Loucy (cell line): Measurements from ENCODE around the gene NMT1.

Source experiments
- H2AFZ ChIP-seq: fragments of 200-600 bp; sonication (generic); 2 replicates; pipeline ENCODE4 v1.6.0; 2016; ENCODE audit warnings: antibody characterized with exemption, mild to moderate bottlenecking, low read length, moderate library complexity
- H3F3A ChIP-seq: fragments of 200-600 bp; 2 replicates; pipeline ENCODE4 v1.6.0; 2016; ENCODE audit warnings: antibody characterized with exemption, low read depth, mild to moderate bottlenecking
- H3K27me3 ChIP-seq: fragments of 200-600 bp; sonication (generic); 2 replicates; pipeline ENCODE4 v1.6.1; 2014; ENCODE audit warnings: low read length, mild to moderate bottlenecking; ENCODE audit not compliant: insufficient read depth, poor library complexity, severe bottlenecking
- H3K36me3 ChIP-seq: fragments of 200-600 bp; sonication (generic); 2 replicates; pipeline ENCODE4 v1.6.1; 2016; ENCODE audit warnings: low read length; ENCODE audit not compliant: insufficient read depth
- H3K4me1 ChIP-seq: fragments of 200-600 bp; sonication (generic); 2 replicates; pipeline ENCODE4 v1.5.1; 2014; ENCODE audit warnings: low read length, mild to moderate bottlenecking; ENCODE audit not compliant: insufficient read depth, poor library complexity, severe bottlenecking
- H3K4me2 ChIP-seq: fragments of 200-600 bp; sonication (generic); 2 replicates; pipeline ENCODE4 v1.6.0; 2014; ENCODE audit warnings: antibody characterized with exemption, low read length, low read depth, mild to moderate bottlenecking; ENCODE audit not compliant: poor library complexity, severe bottlenecking
- H3K4me3 ChIP-seq: fragments of 200-600 bp; sonication (generic); 2 replicates; pipeline ENCODE4 v1.5.1; 2014; ENCODE audit warnings: low read length, mild to moderate bottlenecking, mixed read lengths; ENCODE audit not compliant: poor library complexity, severe bottlenecking
- H3K79me2 ChIP-seq: fragments of 200-600 bp; sonication (generic); 2 replicates; pipeline ENCODE4 v1.6.1; 2014; ENCODE audit warnings: low read length; ENCODE audit not compliant: insufficient read depth
- H3K9ac ChIP-seq: fragments of 200-600 bp; sonication (generic); 2 replicates; pipeline ENCODE4 v1.6.0; 2014; ENCODE audit warnings: mild to moderate bottlenecking, low read depth, low read length, moderate library complexity; ENCODE audit not compliant: poor library complexity, severe bottlenecking
- H3K9me2 ChIP-seq: fragments of 200-600 bp; sonication (generic); replicated peaks from 2 replicates; pipeline ENCODE4 v1.6.1; 2016; ENCODE audit warnings: low read depth, low read length, mixed read lengths
- H3K9me3 ChIP-seq: fragments of 200-600 bp; sonication (generic); 2 replicates; pipeline ENCODE4 v1.6.1; 2014; ENCODE audit warnings: mild to moderate bottlenecking, antibody characterized with exemption, low read length, low read depth; ENCODE audit not compliant: insufficient read depth
- H4K20me1 ChIP-seq: fragments of 200-600 bp; sonication (generic); 2 replicates; pipeline ENCODE4 v1.6.0; 2014; ENCODE audit warnings: antibody characterized with exemption, low read length, mild to moderate bottlenecking; ENCODE audit not compliant: insufficient read depth, poor library complexity, severe bottlenecking
- EZH2phosphoT487 ChIP-seq: fragments of 200-600 bp; IDR thresholded peaks from 2 replicates; pipeline ENCODE4 v1.6.1; 2018; ENCODE audit warnings: antibody characterized with exemption, mild to moderate bottlenecking, moderate library complexity, borderline replicate concordance
- TF ChIP-seq, protein P1 (sequence below): fragments of 200-600 bp; sonication (generic); conservative IDR thresholded peaks from 2 replicates; pipeline ENCODE4 v1.5.1; 2014; ENCODE audit warnings: mild to moderate bottlenecking, antibody characterized with exemption, low read length

NMT1 gene

DNA sequence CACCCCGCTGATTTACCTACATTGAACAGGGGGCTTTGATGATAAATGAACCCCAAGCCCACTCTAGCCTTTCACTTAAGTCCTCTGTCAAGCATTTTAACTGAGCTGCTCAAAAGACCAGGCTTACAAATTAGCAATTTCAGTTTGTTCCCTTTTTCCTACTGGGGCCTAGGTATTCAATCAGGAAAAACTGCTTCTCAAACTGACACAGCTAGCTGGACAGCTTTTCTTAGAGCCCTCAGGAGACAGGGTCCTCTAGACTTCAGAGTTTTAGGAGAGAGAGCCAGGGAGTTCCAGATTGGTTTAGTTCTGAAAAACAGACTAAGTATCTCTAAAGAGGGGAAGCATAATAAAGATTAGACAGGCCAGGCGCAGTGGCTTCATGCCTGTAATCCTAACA is 94.4 kb downstream of the NMT1 start:
- H4K20me1 ChIP-seq: peaks cover 19% of the 10 kb centered on the region
- H3K9me2 ChIP-seq: no peaks in the 10 kb centered on the region
- H3K9ac ChIP-seq: no peak overlapping the region
- no peak overlapping the region for H3K4me3 ChIP-seq
- peaks cover 33% of the 10 kb centered on the region for H3K79me2 ChIP-seq
- no peaks in the 10 kb centered on the region for H3K27me3 ChIP-seq
- TF ChIP-seq, protein P1, sequence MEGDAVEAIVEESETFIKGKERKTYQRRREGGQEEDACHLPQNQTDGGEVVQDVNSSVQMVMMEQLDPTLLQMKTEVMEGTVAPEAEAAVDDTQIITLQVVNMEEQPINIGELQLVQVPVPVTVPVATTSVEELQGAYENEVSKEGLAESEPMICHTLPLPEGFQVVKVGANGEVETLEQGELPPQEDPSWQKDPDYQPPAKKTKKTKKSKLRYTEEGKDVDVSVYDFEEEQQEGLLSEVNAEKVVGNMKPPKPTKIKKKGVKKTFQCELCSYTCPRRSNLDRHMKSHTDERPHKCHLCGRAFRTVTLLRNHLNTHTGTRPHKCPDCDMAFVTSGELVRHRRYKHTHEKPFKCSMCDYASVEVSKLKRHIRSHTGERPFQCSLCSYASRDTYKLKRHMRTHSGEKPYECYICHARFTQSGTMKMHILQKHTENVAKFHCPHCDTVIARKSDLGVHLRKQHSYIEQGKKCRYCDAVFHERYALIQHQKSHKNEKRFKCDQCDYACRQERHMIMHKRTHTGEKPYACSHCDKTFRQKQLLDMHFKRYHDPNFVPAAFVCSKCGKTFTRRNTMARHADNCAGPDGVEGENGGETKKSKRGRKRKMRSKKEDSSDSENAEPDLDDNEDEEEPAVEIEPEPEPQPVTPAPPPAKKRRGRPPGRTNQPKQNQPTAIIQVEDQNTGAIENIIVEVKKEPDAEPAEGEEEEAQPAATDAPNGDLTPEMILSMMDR: no peak
- H3K9me3 ChIP-seq: no peaks in the 10 kb centered on the region
- H2AFZ ChIP-seq: no peak overlapping the region
- H3K36me3 ChIP-seq: no peaks in the 10 kb centered on the region
- peaks cover 28% of the 10 kb centered on the region for H3K4me1 ChIP-seq
- H3F3A ChIP-seq: peaks cover 6% of the 10 kb centered on the region
- no peak overlapping the region for H3K4me2 ChIP-seq

DNA sequence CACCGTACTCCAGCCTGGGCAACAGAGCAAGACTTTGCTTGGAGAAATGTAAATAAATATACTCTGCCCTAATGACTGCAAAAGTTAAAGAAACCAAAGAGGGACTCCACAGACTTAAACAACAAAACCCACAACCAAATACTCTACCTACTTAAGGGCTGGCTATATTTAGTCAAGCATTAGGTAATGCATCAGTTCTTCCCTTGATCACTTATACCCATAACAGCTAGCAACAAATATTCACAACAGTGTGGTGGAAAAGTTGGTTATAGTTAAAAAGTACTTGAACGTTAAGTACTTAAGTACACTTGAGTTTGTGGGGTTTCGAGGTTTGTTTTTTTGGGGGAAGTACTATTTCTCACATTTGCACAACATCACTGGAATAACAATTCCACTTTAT is 95.1 kb downstream of the NMT1 start:
- H3K4me3 ChIP-seq: no peak overlapping the region
- H3K4me1 ChIP-seq: peaks cover 21% of the 10 kb centered on the region
- H3K36me3 ChIP-seq: no peaks in the 10 kb centered on the region
- no peak overlapping the region for H3K4me2 ChIP-seq
- TF ChIP-seq EZH2phosphoT487: no peak
- TF ChIP-seq, protein P1: no peak
- no peaks in the 10 kb centered on the region for H3K9me2 ChIP-seq
- peaks cover 4% of the 10 kb centered on the region for H3K27me3 ChIP-seq
- H3K79me2 ChIP-seq: peaks cover 33% of the 10 kb centered on the region
- H2AFZ ChIP-seq: no peak overlapping the region
- no peaks in the 10 kb centered on the region for H3K9me3 ChIP-seq
- H3K9ac ChIP-seq: no peak overlapping the region
- H4K20me1 ChIP-seq: peaks cover 11% of the 10 kb centered on the region
- peaks cover 5% of the 10 kb centered on the region for H3F3A ChIP-seq
